Nucleus accumbens (tissue), 56 donors: Measurements from ENCODE around the gene PBX4.

Experiments used
- DNase-seq, 56 donors: peaks; one replicate each; lab custom pipeline; 2025; lab: John Stamatoyannopoulos, UW

The PBX4 gene

DNA sequence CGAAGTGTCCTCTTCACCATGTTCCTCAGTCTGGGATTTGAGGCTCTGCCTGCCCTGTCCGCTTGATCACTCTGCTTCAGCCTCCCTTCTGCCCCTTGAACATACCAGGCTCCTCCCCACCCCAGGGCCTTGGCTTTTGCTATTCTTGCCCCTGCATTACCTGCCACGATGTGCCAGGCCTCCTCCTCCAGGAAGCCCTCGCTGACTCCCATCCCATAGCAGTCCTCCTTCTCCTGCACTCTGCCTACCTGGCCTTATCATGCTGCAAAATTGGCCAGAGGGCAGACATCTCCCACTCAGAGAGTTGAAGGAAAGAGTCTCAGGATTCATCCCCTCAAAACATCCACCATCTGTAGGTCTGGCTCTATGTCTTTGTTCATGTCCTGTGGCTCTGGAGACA, 87.6 kb downstream of the PBX4 start:
- DNase-seq, result no peak

DNA sequence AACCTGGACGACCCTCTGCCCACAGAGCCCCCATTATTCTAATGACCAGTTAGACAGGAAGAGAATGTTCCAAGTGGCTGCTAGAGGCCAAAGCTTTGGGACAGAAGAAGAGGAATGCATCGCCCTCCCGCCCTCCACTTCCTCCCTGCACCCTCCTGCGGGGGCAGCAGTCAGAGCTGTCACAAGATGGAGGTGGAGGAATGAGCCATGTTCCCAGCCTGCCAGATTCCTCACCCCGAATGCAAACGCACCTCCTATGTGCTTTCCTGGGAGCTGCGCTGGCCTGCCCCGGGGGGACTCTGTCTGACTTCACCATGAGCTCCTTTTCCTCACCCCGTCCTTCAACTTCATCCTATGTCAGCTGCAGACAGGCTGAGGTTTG, 88.1 kb downstream of the PBX4 start:
- peak in 32 of 56 donors; percentile 12 to 80 (median 40) for DNase-seq

DNA sequence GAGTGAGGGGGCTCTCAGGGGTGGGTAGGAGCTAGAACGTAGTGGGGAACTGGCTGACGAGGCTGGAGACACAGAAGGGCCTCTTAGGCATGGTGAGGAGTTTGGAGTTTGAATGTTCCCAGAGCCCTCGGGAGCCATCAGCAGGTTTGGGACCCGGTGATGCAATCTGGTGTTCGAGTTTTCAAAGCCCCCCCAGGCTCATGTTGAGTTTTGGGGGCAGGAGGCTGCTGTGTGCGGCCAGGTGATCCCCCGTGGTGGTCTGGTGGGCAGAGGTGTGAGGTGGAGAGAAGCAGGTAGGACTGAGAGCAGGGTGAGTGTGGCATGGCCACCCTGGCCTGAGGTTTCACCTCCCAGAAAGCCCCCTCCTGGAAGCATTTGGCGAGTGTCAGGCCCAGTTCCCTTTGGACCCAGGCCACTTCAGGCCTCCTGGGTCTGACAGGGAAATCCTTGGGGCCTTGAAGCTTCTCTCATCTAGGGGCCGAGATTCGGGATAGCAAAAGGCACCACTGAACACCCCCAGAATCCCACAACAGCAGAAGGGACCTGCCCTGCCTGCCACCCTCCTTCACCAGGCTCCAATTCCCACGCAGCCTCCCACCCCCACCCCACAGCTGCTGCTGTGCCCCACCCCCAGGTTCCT, 88.6 kb downstream of the PBX4 start:
- no peak for DNase-seq

DNA sequence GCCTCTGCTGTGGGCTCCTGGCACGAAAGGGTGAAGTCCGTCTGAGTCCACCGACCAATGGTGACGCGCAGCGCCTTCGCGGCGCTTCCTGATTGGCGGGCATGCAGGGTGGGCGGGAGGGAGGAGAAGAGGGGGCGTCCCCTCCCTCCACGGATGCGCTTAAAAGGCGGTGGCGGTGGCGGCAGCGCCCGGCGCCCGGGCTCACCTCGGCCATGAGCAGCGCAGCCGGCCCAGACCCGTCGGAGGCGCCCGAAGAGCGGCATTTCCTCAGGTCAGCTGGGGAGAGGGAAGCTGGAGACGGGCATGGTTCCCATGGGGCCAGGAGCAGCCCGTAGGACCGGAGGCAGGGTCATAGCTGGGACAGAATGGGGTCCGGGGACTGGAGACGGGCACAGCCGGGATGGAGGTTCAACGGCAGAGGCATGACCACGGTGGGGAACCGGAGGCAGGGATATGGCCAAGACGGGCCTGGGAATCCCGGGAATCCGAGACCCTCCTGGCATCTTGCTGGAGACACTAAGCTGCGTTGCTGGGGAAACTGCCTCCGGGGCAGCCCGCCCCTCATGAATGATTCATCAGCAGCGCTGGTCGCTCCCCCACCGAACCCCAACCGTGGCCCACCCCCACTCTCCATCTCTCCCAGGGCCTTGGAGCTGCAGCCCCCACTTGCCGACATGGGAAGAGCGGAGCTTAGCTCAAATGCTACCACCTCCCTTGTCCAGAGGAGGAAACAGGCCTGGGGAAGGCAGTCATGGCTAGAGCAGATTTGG, 89.6 kb downstream of the PBX4 start, which contains the start of gene YJEFN3:
Gene YJEFN3 (plus strand): TSS at position 191 of the 770 bp plus-strand sequence. CDS start 22 bp downstream, at position 213.
- peak in 53 of 56 donors; percentile 13 to 89 (median 55) for DNase-seq

DNA sequence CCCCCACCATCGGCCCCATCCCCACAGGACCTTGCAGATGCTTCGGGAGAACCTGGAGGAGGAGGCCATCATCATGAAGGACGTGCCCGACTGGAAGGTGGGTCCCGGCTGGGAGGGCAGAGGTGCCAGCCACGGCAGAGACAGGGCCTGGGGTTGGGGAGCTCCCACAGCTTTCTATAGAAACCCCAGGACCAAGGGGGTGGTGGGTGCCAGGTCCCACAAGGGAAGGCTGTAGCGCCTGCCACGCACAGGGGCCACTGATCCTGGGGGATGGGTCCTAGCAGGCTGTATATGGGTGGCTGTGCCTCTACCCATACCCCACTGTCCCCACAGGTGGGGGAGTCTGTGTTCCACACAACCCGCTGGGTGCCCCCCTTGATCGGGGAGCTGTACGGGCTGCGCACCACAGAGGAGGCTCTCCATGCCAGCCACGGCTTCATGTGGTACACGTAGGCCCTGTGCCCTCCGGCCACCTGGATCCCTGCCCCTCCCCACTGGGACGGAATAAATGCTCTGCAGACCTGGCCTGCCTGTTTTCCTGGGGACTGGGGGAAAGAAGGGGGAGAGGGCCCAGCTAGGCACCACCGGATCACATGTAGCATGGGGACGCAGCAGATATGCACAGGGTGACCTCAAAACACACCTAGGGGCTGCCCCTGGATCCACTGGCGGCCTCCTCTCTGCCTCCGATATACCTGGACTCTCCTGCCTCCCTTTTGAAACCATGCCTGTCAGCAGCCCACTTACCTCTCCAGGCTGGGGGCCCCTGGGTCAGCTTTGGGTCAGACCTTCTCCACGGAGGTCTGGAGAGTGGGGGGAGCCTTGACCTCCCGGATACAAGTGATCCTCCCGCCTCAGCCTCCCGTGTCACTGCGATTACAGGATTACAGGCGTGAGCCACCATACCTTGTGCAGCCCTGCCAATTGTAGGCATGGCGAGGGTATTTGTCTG, 90.5 kb downstream of the PBX4 start:
- DNase-seq, result no peak

DNA sequence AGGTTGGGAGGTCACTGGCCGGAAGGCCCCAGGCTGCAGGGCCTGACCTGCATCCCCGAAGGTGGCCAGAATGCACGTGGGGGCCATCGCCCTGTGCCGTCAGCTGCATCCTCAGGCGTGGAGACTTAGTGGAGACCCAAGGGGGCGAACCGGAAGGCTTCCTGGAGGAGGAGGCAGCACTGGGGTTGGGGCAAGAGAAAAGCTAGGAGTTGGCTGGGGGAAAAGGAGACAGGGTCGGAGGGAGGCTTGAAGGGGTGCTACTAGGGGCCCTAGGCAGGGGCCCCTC, 91.2 kb downstream of the PBX4 start:
- no peak for DNase-seq

DNA sequence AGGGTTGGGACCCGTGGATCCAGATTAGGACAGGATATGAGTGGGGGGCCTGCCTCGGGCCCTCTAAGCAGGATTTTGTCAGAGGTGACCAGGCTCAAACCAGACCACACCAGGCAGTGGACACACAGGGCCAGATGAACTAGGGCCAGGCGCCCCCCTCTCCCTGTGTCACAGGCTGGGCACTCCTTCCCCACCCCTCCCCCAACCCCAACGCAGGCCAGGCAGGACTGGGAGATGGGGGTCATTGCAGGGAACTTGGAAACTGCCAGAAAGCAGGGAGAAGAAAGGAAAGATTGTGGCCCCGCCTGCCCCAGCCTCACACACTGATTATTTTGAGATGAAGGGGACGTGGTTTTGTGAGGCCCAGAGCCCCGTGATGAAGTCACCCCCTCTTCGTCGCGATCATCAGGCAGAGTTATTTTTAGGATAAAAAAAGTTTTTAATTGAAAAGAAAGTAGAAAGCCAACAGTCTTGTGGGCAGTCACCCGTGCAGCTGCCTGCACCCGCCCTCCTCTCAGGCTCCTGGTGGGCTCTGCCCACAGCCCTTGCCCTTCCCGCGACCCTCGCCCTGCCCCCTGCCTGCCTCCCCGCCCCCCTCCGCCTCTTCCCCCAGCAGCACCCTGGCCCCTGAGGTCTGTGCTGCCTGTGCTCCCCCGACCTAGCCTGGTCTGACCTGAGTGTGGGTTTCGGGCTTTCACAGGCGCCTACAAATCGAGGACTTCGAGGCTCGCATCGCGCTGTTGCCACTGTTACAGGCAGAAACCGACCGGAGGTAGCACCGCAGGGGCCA, 91.7 kb downstream of the PBX4 start:
- peak in 12 of 56 donors; percentile 1 to 45 (median 20) for DNase-seq

DNA sequence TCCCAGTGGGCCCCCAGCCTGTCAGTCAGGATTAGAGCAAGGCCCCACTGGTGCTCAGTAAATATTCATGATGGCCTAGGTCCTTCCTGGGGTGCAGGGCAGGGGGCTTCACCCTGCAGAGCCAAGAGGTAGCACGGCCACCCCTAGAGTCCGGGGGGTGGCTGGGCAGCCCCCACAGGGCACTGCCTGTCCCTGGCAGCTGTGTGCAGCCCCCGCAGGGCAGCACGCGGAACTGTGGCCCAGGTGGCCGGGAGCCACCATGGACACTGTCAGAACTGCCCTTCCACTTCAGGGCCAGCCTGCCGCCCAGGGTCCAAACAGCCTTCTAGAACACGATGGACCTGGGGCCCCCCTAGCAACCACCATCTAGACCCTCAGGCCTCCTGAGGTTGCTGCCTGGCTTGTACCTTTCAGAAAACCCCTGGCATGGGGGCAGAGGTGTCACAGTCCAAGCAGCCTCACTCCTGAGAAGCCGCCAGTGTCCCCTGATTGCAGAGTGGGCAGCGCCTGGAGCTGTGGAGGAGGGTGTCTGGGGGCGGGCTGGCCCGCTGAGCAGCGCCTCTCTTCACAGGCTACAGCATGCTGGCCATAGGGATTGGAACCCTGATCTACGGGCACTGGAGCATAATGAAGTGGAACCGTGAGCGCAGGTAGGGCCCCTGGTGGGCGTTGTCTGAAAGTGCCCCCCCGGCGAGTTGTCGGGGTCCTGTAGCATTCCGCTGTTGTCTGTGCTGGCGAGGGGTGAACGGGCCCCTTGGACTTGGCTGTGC, 92.7 kb downstream of the PBX4 start:
- DNase-seq, result no peak

DNA sequence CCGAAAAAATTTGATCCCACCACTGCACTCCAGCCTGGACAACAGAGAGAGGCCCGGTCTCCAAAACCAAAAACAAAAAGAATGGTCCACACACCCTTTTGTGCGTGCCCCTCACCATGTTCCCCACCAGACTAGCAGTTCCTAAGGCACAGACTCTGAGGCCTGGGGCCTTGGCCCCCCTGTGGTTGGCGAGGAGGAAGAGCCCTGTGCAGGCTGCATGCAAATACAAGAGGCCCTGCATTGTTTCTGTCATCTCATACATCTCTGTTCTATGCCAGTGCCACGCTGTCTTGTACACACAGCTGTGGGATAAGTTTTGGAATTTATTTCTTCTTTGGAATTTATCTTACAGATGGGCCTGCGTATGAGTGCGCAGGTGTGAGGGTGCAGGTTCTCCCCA, 94.4 kb downstream of the PBX4 start:
- DNase-seq, result no peak

DNA sequence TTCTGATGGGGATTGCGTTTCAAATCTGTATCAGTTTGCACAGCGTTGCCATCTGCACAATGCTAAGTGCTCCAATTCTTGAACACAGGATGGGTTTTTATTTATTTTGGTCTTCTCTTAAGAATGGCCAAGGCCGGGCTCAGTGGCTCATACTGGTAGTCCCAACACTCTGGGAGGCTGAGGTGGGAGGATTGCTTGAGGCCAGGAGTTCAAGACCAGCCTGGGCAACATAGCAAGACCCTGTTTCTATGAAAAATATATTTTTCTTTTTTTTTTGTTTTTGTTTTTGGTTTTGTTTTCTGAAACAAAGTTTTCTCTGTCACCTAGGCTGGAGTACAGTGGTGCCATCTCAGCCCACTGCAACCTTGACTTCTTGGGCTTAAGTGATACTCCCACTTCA, 95.3 kb downstream of the PBX4 start:
- no peak for DNase-seq

DNA sequence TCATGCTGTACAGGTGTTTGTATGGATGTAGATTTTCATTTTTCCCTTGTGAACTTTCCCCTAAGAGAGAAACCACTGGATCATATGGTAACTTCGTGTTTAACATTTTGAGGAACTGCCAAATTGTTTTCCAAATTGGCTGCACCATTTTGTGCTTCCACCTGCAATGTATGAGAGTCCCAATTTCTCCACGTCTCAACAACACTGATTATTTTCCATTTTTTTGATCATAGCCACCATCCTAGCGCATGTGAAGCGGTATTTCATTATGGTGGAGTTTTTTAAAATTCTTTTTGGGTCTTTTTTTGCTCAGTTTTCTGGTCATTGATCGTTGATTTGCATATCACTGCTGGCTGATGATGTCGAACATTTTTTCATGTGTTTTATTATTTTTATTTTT, 97.5 kb downstream of the PBX4 start:
- no peak for DNase-seq

DNA sequence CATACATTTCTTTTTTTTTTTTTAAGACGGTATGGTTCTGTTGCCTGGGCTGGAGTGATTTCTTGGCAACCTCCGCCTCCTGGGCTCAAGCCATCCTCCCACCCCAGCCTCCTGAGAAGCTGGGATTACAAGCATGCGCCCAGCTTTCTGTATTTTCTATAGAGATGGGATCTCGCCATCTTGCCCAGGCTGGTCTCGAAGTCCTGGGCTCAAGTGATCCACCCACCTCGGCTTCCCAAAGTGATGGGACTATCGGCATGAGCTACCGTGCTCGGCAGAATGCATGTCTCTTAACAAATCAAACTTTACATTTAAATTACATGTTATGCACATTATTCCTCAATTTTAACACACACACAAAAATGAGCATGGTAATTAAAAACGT, 101.3 kb downstream of the PBX4 start:
- no peak for DNase-seq

DNA sequence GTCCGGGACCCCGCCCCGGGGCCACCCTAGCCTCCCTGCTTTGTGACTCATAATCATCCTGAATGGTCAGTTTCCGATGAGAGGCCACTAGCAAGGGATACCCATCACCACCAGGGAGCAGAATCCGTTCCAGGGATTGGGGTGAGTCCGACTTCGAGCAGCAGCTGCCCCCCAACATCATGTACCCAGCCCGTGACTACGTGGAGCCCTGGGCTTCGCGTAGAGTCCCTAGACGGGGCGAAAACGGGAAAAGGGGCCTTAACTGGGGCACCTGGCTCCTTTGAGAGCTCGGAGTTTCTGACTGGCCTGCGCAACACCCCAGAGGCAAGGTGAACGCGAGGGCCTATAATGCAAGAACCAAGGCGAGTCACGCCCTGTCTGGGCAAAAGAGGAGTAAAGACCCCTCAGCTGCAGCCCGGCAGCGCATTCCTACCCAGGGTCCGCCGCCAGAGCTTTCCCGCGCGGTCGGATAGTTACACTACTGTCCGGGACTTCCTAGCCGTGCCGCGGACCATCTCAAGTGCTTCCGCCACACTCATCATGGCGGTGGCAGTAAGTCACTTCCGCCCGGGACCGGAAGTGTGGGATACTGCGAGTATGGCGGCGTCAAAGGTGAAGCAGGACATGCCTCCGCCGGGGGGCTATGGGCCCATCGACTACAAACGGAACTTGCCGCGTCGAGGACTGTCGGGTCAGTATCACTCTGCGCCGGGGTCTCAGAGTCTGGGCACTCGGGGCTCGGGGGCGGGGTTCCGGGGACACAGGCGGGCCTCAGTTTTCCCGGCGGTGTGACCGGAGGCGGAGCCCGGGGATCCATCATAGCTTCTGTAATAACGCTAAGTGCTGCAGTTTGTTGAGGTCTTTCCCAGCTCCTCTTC, 102.6 kb downstream of the PBX4 start, which contains the start of gene NDUFA13:
Gene NDUFA13 (plus strand): TSS at position 584 of the 878 bp plus-strand sequence. CDS start 14 bp downstream, at position 598.
- peak; percentile 22 to 93 (median 84) for DNase-seq

DNA sequence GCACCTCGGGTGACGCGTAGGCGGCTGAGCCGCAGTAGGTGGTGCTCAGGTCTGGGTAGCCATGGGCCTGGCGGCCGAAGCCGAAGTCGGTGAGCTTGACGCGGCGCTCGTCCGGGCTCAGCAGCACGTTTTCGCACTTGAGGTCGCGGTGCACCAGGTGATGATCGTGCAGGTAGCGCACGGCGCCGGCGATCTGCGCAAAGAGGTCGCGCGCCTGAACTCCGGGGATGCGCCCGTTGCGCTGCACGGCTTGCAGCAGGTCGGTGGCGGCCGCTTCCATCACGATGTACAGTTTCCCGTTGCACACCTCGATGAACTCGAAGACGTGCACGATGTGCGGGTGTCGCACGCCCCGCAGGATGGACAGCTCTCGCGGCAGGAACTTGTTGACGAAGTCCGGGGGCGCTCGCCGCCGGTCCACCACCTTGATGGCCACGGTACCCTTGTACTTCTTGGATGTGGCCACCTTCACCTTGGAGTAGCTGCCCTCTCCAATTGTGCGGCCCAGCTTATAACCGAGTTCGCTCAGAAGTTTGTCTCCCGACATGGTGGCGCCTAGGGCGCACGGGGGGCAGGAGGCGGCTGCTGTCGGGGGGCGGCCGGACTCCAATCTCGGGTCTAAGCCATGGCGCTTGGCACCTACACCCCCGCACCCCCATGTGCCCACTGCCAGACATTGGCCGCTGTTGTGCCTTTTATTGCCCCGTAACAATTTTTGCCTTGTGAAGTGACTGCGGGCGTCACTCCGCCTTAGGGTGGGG, 103.4 kb downstream of the PBX4 start, which contains the start of gene TSSK6:
Gene TSSK6 (minus strand): TSS at position 668 of the 761 bp plus-strand sequence. CDS start 121 bp downstream, at position 547.
- DNase-seq, result no peak

DNA sequence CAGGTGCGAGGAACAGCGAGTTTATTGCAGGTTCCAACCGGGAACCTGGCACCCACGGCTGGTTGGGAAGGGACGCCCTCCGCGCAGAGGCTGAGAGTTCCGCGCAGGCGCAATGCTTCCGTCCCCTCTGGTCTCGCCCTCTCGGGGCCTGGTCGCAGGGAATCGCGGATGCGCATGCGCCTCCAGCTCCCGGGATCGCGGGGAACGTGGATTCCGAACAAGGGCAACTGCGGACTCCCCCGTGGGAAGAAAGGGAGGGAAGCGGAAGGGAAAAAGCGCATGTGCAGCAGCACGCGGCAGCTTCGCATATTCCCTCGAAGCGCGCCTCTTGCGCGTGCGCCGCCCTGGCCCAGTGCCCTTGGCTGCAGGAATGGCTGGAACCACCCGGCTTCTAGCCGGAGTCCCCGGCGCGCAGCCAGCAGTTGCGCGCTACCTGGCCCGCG, 104.3 kb downstream of the PBX4 start:
- DNase-seq, result peak in 30 of 56 donors; percentile 4 to 71 (median 36)

DNA sequence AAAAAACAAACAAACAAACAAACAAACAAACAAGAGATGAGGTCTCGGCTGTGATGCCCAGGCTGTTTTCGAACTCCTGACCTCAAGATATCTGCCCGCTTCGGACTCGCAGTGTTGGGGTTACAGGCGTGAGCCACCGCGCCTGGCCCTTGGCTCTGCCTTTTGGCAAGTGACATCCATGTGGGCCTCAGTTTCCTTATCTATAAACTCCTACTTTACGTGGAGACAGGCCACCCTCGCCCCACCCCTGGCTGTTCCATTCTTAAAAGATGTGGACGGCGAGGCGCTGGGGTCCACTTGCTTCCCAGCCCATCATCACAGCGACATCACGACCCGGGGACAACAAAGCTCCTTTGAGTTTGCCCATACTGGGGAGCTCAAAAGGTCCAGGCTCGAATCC, 104.8 kb downstream of the PBX4 start:
- no peak for DNase-seq
